Psoas muscle (tissue), 8 donors: ENCODE measurements around the gene MYRIP. TPM values are rescaled to one million over a fixed set of nuclear protein-coding genes. Genes with fewer than 3 reads are reported as not detected.

ENCODE experiments used
- ATAC-seq, 4 donors: fragments of 200-7000 bp; cut with Tn5 transposase; one replicate each; pipeline ENCODE4 v1.9.1; 2020; ENCODE audit warnings: moderate library complexity in 3 of 4, mild to moderate bottlenecking in 2 of 4
- DNase-seq, 2 donors: peaks; one replicate each; pipeline ENCODE4 v3.0.0-alpha.2; 2020
- H3K27ac ChIP-seq: fragments of 200-600 bp; one replicate; pipeline ENCODE4 v1.8.0; 2022
- H3K27me3 ChIP-seq, 3 donors: fragments of 200-600 bp in 1 of 3; one replicate each; pipeline versions ENCODE4 v1.6.1 to v1.8.0; 2013 to 2022; ENCODE audit warnings: low read length in 2 of 3, mild to moderate bottlenecking in 2 of 3, moderate library complexity in 1 of 3; ENCODE audit not compliant: insufficient read depth in 3 of 3
- H3K36me3 ChIP-seq, 2 donors: fragments of 200-600 bp in 1 of 2; one replicate each; pipeline versions ENCODE4 v1.6.1 to v1.8.0; 2013 to 2022; ENCODE audit warnings: low read depth in 1 of 2, mild to moderate bottlenecking in 1 of 2, moderate library complexity in 1 of 2; ENCODE audit not compliant: insufficient read depth in 1 of 2
- H3K4me1 ChIP-seq: fragments of 200-600 bp; one replicate; pipeline ENCODE4 v1.8.0; 2022
- H3K4me3 ChIP-seq: fragments of 200-600 bp; one replicate; pipeline ENCODE4 v1.8.0; 2022; ENCODE audit warnings: mild to moderate bottlenecking
- H3K9me3 ChIP-seq: fragments of 200-600 bp; one replicate; pipeline ENCODE4 v1.8.0; 2022
- WGBS, 3 donors: extraction: QIAGEN DNeasy Blood & Tissue Kit; methylation state at CpG; one replicate each; pipeline versions ENCODE4 v1.1.6 to v1.1.7; 2013; 5-methylcytosine and 5-hydroxymethylcytosine counted together
- intact Hi-C, 2 donors: fragments of 100-400 bp; cut with DNase I; formaldehyde crosslinking; loops; one replicate each; pipeline versions ENCODE4 v1.11.0 to v1.14.2; 2022
- polyA plus RNA-seq, 3 donors: library from polyadenylated mRNA; stranded (reverse); fragments of 200-250 nt; gene quantifications; one replicate each; pipeline ENCODE4 v1.2.3, GENCODE V29; 2013
- total RNA-seq, 4 donors: library from RNA; stranded (reverse); fragmentation: NEBNext Ultra II Directional in 2 of 4; extraction: Animal tissue kit (Norgen Biotek cat#: 25700) in 2 of 4; gene quantifications; one replicate each; pipeline versions ENCODE4 v1.2.1 to v1.2.4, GENCODE V29; 2021 to 2023
- TF ChIP-seq, protein P1 (sequence below): fragments of 200-600 bp; IDR thresholded peaks from one replicate; pipeline ENCODE4 v1.8.0; 2022; ENCODE audit warnings: antibody characterized with exemption
- donor health status: healthy with polysubstance abuse.
- donor health status: DM: no; HTN: no; CAD: no; lungs with moderate emphysema.
- donor health status: Bipolar disorder and iron deficiency.
- donor health status: healthy.
- donor health status: DM: yes; HTN: yes; CAD: no.
- donor health status: DM: no; HTN: no; CAD: no.
- donor health status: DM: no; HTN: no; CAD: no.
- donor health status: DM: yes; HTN: yes; CAD: no.

MYRIP gene
- total and polyA plus RNA-seq, 7 donors, result 0.35 to 2.8 (median 1.1) TPM

DNA sequence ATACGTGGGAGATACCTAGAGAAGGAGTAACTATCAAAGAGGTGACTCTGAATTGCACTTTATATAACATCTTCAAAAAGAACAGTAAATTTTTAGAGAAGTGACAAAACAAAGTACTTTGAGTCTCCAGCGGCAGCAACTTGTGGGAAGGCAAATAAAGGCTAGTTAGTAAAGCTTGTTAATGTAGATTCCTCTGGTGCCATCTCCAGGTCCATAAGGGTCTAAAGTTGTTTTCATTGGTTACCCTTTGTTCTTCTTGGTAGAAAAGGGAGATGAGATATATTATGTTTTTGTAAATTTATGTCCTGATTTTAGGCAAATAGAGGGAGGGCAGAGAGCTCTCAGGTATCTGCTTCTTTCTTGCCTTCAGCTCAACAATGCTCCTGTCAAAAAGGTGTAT, 161.6 kb downstream of the MYRIP start:
- Histone ChIP-seq H3K27ac (no peak overlapping the region), H3K36me3 (no peaks in the 10 kb centered on the region), H3K27me3 (no peaks in the 10 kb centered on the region), H3K4me1 (no peaks in the 10 kb centered on the region), H3K4me3 (no peak overlapping the region), H3K9me3 (no peaks in the 10 kb centered on the region)
- DNase-seq, result no peak
- intact Hi-C loops, result no loop called here
- TF ChIP-seq, protein P1, sequence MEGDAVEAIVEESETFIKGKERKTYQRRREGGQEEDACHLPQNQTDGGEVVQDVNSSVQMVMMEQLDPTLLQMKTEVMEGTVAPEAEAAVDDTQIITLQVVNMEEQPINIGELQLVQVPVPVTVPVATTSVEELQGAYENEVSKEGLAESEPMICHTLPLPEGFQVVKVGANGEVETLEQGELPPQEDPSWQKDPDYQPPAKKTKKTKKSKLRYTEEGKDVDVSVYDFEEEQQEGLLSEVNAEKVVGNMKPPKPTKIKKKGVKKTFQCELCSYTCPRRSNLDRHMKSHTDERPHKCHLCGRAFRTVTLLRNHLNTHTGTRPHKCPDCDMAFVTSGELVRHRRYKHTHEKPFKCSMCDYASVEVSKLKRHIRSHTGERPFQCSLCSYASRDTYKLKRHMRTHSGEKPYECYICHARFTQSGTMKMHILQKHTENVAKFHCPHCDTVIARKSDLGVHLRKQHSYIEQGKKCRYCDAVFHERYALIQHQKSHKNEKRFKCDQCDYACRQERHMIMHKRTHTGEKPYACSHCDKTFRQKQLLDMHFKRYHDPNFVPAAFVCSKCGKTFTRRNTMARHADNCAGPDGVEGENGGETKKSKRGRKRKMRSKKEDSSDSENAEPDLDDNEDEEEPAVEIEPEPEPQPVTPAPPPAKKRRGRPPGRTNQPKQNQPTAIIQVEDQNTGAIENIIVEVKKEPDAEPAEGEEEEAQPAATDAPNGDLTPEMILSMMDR, result no peak
- WGBS, 3 donors, result 76 to 82% (median 79%) methylated on average over 2 of the region's 2 CpGs
- no peak for ATAC-seq

DNA sequence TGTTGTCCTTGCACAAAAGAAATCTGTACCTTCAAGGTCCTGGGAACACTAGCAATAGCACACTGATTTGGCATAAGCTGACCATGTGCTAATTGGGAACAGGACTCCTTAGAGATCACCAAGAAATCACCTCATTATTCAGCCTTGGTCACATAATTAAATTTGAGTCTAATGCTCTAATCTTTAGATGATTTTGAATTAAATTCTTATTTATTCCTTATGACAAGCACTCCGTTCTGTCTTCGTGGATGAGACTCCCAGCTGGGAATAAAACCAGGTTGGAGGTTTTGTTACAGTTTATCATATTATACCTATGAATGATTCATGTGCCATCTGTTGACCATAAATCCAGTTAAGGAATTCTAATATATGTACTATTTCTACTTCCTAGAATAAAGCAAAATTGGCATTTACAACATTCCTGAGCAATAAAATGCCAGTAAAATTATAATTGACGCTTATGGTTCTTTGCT, 162.2 kb downstream of the MYRIP start:
- H3K4me1 ChIP-seq, result no peaks in the 10 kb centered on the region
- intact Hi-C loops, result no loop called here
- TF ChIP-seq, protein P1, result no peak
- no peaks in the 10 kb centered on the region for H3K9me3 ChIP-seq
- ATAC-seq (no peak), DNase-seq (no peak)
- no peak overlapping the region for H3K4me3 ChIP-seq
- no peak overlapping the region for H3K27ac ChIP-seq
- 59 to 72% (median 65%) methylated on average over 3 of the region's 3 CpGs for WGBS, 3 donors
- no peaks in the 10 kb centered on the region for H3K27me3 ChIP-seq
- H3K36me3 ChIP-seq, result no peaks in the 10 kb centered on the region

DNA sequence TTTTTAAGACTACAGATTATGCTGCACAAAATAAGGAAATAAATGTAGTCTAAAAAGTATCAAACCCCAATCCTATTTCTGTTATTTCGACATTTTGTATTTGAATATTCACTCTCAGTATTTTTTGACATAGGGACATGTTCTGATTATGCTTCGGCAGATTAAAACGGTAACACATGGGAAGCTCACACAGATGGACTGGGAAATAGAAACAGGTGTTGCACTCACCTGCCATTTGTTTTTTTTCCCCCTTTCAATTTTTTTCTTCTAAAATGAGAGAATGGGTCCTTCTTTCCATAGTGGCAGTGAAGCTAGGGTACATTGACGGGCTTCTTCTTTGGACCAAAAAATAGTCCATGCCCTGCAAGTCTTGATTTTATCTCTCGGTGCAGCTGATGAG, 163.1 kb downstream of the MYRIP start:
- intact Hi-C loops, result no loop called here
- DNase-seq, result no peak
- Histone ChIP-seq H3K4me1 (no peaks in the 10 kb centered on the region), H3K4me3 (no peak overlapping the region), H3K36me3 (no peaks in the 10 kb centered on the region), H3K27ac (no peak overlapping the region), H3K9me3 (no peaks in the 10 kb centered on the region), H3K27me3 (no peaks in the 10 kb centered on the region)
- TF ChIP-seq, protein P1, result no peak
- WGBS, 3 donors, result 71 to 79% (median 75%) methylated on average over 5 of the region's 5 CpGs
- no peak for ATAC-seq

DNA sequence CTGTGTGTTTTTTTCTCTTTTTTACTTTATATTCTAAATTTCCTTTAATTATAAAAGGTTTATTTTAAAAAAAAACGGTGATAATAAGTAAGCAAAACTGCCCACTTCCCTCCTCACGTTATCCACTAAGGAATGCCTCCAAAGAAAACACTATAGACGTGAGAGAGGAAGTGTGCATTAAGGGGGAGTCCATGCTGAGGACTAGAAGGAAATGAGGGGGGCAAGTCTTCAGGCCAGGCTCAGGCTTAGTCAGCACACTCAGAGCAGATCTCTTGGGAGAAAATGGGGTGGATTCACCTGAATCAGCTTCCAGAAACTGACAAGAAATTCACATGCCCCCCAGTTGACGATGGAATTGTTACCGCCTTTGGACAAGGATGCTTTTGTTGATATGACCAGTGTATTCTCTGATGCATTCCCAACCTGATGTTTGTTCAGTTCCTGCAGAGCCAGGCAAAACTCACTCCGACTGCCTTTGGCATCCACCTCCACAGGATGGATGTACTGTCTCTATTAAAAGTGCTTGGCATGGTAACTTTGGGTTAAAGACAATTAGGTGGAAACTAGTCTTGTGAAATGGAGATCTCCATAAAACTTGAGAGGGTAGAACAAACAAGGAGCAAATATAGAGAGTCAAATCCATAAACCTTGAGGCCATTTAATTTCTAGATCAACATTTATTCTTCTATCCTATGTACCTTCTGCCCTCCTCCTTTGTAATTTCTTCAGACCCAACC, 167.8 kb downstream of the MYRIP start:
- no peaks in the 10 kb centered on the region for H3K27me3 ChIP-seq
- TF ChIP-seq, protein P1, result no peak
- H3K4me1 ChIP-seq, result no peaks in the 10 kb centered on the region
- intact Hi-C loops, result no loop called here
- H3K27ac ChIP-seq, result no peak overlapping the region
- DNase-seq, result no peak
- ATAC-seq, result no peak
- whole genome bisulfite sequencing, 3 donors, result 57 to 68% (median 59%) methylated on average over 6 of the region's 6 CpGs
- no peak overlapping the region for H3K4me3 ChIP-seq
- no peaks in the 10 kb centered on the region for H3K9me3 ChIP-seq
- H3K36me3 ChIP-seq, result no peaks in the 10 kb centered on the region

DNA sequence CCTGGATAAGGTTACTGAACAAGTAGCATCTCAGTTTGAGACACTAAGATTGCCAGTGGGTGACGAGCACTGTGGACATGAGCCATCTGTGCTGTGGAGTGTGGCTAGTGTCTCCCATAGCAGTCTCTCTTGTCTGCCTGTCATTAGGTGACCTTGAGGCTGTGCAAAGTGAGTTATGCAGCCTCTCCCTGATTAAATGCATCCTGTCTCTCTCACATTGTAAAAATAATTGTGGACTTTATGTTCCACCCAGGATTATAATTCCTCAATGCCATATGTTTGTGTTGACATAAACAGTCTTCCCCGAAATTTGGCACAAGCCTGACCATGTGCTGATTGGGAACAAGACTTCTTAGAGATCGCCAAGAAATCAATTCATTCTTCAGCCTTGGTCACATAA, 168.9 kb downstream of the MYRIP start:
- intact Hi-C loops, result no loop called here
- H3K36me3 ChIP-seq, result no peaks in the 10 kb centered on the region
- no peak for ATAC-seq
- no peak overlapping the region for H3K27ac ChIP-seq
- no peaks in the 10 kb centered on the region for H3K9me3 ChIP-seq
- no peak for DNase-seq
- H3K4me3 ChIP-seq, result no peak overlapping the region
- no peaks in the 10 kb centered on the region for H3K4me1 ChIP-seq
- no peaks in the 10 kb centered on the region for H3K27me3 ChIP-seq
- WGBS, 3 donors, result 52 to 60% (median 52%) methylated on average over 3 of the region's 3 CpGs
- TF ChIP-seq, protein P1, result no peak
